Neural cell (in vitro differentiated cells): ENCODE results near the gene JPT2.

ENCODE experiments used
- CTCF ChIP-seq: fragments of 450-650 bp; IDR thresholded peaks from 2 replicates; pipeline ENCODE4 v1.5.1; 2014; ENCODE audit warnings: antibody characterized with exemption, mild to moderate bottlenecking, moderate library complexity; ENCODE audit not compliant: poor library complexity, severe bottlenecking
- REST ChIP-seq: IDR thresholded peaks from 2 replicates; pipeline ENCODE4 v1.6.1; 2012; ENCODE audit warnings: borderline replicate concordance
- TAF1 ChIP-seq: IDR thresholded peaks from 2 replicates; pipeline ENCODE4 v1.6.1; 2012; ENCODE audit warnings: low read depth

GRCh38 chr16:1653023-1653422, 25.1 kb upstream of the JPT2 start:
- TF ChIP-seq TAF1 (no peak), CTCF (no peak), REST (no peak)
